ENCODE results near the gene SELENOO.

DNA sequence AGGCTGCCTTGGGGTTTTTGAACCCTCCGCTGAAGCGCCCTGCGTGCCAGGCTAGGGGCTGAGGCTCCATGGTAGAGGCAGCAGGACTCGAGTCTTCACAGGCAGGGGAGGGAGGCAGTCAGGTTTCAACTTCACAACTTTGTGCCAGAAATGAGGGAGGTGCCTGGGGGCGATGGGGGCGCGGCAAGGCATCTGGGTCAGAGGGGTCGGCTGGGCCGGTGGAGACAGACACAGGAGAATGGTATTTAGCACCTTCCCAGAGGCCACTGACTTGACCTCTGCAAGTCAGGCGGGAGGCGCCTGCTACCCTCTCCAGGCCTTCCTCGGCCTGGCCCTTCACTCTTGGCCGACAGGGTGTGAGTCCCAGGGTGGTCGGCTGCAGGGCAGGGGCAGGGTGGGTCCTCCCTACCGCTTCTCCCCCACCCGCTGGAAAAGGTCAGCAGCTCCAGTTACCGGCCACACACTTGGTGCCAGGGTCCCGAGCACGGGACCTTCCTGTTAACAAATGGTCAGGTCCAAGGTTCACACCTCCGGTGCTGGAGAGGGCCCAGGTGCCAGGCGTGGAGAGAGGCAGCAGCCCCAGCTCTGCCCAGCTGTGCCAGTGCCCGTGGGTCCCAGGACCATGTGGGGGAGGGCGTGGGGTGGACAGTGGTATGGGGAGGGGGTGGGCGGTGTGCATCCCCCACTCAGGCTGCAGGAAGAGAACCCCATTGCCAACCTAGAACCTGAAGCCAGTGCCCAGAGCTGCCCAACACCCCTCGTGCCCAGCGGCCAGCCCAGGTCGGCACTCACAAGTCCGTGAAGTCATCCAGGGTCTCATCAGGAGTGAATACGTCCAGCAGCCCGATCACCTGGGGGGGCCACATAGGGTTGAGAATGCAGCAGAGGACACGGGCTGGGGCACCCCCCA is 56.9 kb downstream of the SELENOO start:
- TF ChIP-seq POLR2A (IDR thresholded peaks at IDR 0.05; ENCODE audit: low read depth, low read length) = no peak
- no peak for TF ChIP-seq TAF1 (IDR thresholded peaks at IDR 0.05; ENCODE audit: low read depth, low read length)
- TF ChIP-seq POLR2AphosphoS5 (IDR thresholded peaks at IDR 0.05; ENCODE audit: low read depth, low read length) = no peak
